ENCODE results near the gene MRPS27.

The MRPS27 gene

GRCh38 chr5:72170101-72170500 lies 149.9 kb downstream of the MRPS27 start:
- no peak overlapping the region for H3K4me3 ChIP-seq (ENCODE audit: low read length)
- DNase-seq (ENCODE audit: low read depth): no peak
- no peak for TF ChIP-seq CTCF (conservative IDR thresholded peaks at IDR 0.05; ENCODE audit: low read depth, low read length)
